ENCODE measurements around the gene ARL8A. TPM values are rescaled to one million over a fixed set of nuclear protein-coding genes. Genes with fewer than 3 reads are reported as not detected.
"Not testable (repeated sequence)": the region's sequence is repeated elsewhere in the genome, so short reads cannot be mapped to it uniquely, and the experiment has no call there.

The ARL8A gene
- polyA plus RNA-seq, 4 donors = 17.4 to 23.5 (median 22.6) TPM

DNA sequence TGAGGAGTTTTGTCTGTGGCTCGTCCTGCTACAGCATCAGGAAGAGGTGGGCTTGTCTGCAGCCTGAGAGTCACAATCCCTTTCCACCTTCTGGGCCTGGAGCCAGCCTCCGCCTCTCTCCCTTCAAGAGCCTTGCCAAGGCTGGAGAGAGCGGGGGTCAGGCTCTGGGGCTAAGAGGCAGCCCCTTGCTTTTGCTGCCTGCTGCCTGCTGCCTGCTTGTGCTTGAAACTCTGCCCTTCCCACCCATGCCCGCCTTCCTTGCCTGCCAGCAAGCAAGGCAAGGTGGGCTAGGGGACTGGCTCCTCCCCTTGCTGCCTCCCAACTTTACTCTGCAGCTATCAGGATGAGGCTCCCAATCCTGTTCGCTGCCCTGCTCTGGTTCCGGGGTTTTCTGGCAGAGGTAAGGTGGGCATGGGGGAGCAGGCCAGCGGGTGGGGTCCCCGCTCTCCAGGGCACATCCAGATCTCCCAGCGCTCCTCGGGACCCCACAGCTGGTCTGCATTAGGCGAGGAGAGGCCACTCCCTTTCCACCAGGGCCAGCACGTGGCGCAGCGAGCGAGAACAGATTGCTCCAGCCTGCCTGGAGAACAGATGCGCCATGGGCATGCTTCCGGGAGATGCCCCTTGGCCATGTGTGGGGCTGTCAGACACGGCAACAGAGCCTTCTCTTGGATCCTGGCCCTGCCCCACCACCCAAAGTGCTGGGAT lies 23.3 kb upstream of the ARL8A start:
- DNase-seq (no peak), FAIRE-seq (no peak)
- peaks cover 0 to 6% (median 2%) of the 10 kb centered on the region in 3 donors for H3K4me1 ChIP-seq (ENCODE audit: control insufficient read depth in 3 of 3, insufficient read depth in 2 of 3, low read depth in 1 of 3, low read length in 2 of 3)
- WGBS, 3 donors = 33 to 54% (median 41%) methylated on average over 18 of the region's 18 CpGs
- H3K27ac ChIP-seq (ENCODE audit: low read depth in 1 of 3, low read length in 2 of 3) = no peak overlapping the region
- H3K27me3 ChIP-seq (ENCODE audit: control insufficient read depth in 3 of 3, insufficient read depth in 3 of 3, low read length in 3 of 3) = no peaks in the 10 kb centered on the region
- H3K36me3 ChIP-seq (ENCODE audit: control insufficient read depth in 3 of 3, insufficient read depth in 2 of 3, low read depth in 1 of 3, low read length in 3 of 3) = no peaks in the 10 kb centered on the region
- H3K9me3 ChIP-seq (ENCODE audit: control insufficient read depth in 2 of 2, insufficient read depth in 1 of 2, low read depth in 1 of 2, low read length in 1 of 2) = no peaks in the 10 kb centered on the region
- no peak overlapping the region for H3K4me3 ChIP-seq (ENCODE audit: low read depth in 1 of 3, low read length in 3 of 3)

DNA sequence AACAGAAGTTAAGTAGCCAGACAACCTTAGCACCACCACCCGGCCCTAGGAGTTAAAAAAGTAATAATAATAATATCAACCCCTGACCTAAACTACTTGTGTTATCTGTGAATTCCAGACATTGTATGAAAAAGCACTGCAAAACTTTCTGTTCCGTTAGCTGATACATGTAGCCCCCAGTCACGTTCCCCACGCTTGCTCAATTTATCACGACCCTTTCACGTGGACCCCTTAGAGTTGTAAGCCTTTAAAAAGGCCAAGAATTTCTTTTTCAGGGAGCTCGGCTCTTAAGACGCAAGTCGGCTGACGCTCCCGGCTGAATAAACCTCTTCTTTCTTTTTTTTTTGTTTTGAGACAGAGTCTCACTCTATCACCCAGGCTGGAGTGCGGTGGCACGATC lies 22.5 kb upstream of the ARL8A start:
- not testable (repeated sequence) for H3K27me3 ChIP-seq (ENCODE audit: control insufficient read depth in 3 of 3, insufficient read depth in 3 of 3, low read length in 3 of 3); DNase-seq; H3K27ac ChIP-seq (ENCODE audit: low read depth in 1 of 3, low read length in 2 of 3); FAIRE-seq; H3K36me3 ChIP-seq (ENCODE audit: control insufficient read depth in 3 of 3, insufficient read depth in 2 of 3, low read depth in 1 of 3, low read length in 3 of 3); H3K4me3 ChIP-seq (ENCODE audit: low read depth in 1 of 3, low read length in 3 of 3); H3K9me3 ChIP-seq (ENCODE audit: control insufficient read depth in 2 of 2, insufficient read depth in 1 of 2, low read depth in 1 of 2, low read length in 1 of 2)
- H3K4me1 ChIP-seq (ENCODE audit: control insufficient read depth in 3 of 3, insufficient read depth in 2 of 3, low read depth in 1 of 3, low read length in 2 of 3) = peaks cover 0 to 12% (median 2%) of the 10 kb centered on the region in 3 donors
- WGBS, 3 donors = 77 to 90% (median 87%) methylated on average over 12 to 13 of the region's 13 CpGs

DNA sequence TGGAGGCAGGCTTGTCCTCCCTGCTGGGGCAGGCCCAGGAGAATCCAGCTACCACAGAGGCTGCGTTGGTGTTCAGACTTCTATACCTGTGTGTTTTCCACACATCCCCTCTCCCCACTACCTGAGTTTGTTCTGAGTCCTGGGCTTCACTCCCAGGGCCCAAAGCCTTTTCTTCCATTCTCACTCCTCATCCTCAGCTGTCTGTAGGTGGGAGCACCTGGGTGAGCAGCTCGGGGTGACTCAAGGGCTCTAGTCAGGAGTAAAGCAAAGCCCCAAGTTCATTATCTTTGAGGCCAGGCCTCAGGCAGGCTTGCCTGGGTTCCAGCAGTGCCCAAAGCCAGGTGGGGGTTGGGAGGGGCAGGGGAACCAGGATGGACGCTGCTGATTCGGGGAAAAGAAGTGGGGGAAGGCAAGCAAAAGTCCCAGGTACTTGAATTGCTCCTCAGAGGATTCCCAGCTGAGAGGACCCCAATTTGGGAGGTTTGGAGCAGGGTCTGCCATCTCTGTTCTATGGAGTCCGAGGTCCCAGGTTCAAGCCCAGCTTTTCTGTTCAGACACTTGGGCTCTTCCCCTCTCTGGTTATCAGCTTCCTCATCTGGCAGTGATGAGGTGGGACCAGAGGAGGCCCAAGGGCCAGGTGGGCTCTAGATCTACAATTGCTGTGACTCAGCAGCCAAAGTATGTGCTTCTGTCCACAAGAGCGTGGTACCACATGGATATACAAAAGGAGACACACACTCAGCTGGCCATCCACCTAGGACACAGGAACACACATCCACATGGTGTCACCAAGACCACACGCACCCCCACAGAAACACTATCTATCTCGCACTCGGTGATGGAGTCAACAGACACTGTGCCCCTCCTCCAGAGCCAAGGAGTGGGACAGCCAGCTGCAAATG lies 21.7 kb upstream of the ARL8A start:
- 87 to 93% (median 91%) methylated on average over 9 of the region's 9 CpGs for WGBS, 3 donors
- H3K27ac ChIP-seq (ENCODE audit: low read depth in 1 of 3, low read length in 2 of 3) = no peak overlapping the region
- FAIRE-seq = no peak
- peaks cover 0 to 12% (median 2%) of the 10 kb centered on the region in 3 donors for H3K4me1 ChIP-seq (ENCODE audit: control insufficient read depth in 3 of 3, insufficient read depth in 2 of 3, low read depth in 1 of 3, low read length in 2 of 3)
- H3K36me3 ChIP-seq (ENCODE audit: control insufficient read depth in 3 of 3, insufficient read depth in 2 of 3, low read depth in 1 of 3, low read length in 3 of 3) = no peaks in the 10 kb centered on the region
- no peaks in the 10 kb centered on the region for H3K9me3 ChIP-seq (ENCODE audit: control insufficient read depth in 2 of 2, insufficient read depth in 1 of 2, low read depth in 1 of 2, low read length in 1 of 2)
- no peaks in the 10 kb centered on the region for H3K27me3 ChIP-seq (ENCODE audit: control insufficient read depth in 3 of 3, insufficient read depth in 3 of 3, low read length in 3 of 3)
- H3K4me3 ChIP-seq (ENCODE audit: low read depth in 1 of 3, low read length in 3 of 3) = no peak overlapping the region
- no peak for DNase-seq

DNA sequence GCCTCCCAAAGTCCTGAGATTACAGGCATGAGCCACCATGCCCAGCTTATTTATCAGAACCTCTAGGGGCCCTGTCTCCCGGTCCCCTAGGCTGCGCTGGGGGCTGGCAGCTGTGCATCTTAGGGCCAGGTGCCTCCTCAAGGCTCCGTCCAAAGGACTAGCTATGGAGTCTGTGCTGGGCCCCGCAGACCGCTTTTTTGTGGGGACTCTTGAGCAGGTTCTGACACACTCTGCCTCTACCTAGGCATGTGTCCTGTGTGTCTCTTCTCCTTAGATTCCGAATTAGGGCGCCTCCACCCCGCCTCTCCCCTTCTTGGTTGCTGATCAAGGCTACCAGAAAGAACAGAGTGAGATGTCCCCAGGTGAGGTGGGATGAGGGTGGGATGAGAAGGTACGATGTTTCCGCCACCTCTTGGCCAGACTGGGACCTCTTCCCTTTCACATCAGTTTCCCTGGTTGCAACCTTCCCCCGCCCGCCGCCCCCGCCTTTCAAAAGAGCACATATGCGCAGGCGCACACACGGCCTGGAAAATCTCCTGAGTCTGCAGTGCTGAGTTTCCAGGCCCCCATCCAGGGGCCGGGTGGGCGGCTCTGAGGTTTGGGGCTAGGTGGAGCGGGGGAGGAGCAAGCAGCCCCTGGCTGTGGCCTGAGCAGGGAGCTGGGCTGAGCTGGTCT lies 20.9 kb upstream of the ARL8A start:
- Histone ChIP-seq H3K9me3 (ENCODE audit: control insufficient read depth in 2 of 2, insufficient read depth in 1 of 2, low read depth in 1 of 2, low read length in 1 of 2) (no peaks in the 10 kb centered on the region), H3K4me3 (ENCODE audit: low read depth in 1 of 3, low read length in 3 of 3) (no peak overlapping the region), H3K36me3 (ENCODE audit: control insufficient read depth in 3 of 3, insufficient read depth in 2 of 3, low read depth in 1 of 3, low read length in 3 of 3) (no peaks in the 10 kb centered on the region), H3K4me1 (ENCODE audit: control insufficient read depth in 3 of 3, insufficient read depth in 2 of 3, low read depth in 1 of 3, low read length in 2 of 3) (peaks cover 0 to 12% (median 2%) of the 10 kb centered on the region in 3 donors), H3K27ac (ENCODE audit: low read depth in 1 of 3, low read length in 2 of 3) (no peak overlapping the region), H3K27me3 (ENCODE audit: control insufficient read depth in 3 of 3, insufficient read depth in 3 of 3, low read length in 3 of 3) (no peaks in the 10 kb centered on the region)
- 77 to 88% (median 80%) methylated on average over 18 to 20 of the region's 20 CpGs for WGBS, 3 donors
- DNase-seq (no peak), FAIRE-seq (no peak)

DNA sequence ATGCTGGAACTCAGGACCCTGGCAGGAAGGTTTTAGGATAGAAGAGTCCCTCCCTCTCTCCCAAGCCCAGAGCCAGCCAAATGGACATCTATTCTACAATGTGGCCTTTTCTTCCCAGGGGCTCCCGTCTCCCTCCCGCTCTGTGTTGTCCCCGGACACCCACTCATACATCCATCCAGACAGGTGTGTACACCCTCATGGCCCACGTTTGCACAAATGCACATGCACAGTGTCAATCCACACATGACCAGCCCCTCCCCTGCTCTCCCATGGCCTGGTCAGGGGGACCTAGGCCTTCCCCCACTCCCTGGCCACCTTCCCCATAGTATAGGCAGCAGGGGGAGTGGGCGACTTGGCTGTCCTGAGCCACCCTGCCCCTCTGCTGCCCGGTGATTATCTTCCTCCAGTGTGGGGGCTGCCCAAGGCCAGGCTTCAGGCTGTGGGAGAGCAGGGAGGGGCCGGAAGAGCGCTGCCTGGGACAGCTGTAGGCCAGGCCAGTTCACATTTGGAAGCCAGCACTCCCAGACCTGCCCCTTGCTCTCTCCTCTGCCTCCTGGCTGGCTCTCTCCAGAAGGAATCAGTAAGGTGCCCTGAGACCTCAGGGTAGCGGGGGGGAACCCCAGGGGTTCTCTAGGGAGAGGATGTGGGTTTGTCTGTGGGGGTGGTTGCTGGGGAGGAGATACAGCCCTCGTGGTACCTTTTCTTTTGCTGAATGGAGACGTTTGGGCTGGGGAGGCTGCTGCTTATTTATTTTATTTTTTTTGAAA lies 19.9 kb upstream of the ARL8A start:
- DNase-seq = peak in 1 of 2 donors; percentile 53
- no peaks in the 10 kb centered on the region for H3K36me3 ChIP-seq (ENCODE audit: control insufficient read depth in 3 of 3, insufficient read depth in 2 of 3, low read depth in 1 of 3, low read length in 3 of 3)
- no peaks in the 10 kb centered on the region for H3K9me3 ChIP-seq (ENCODE audit: control insufficient read depth in 2 of 2, insufficient read depth in 1 of 2, low read depth in 1 of 2, low read length in 1 of 2)
- no peak for FAIRE-seq
- H3K27me3 ChIP-seq (ENCODE audit: control insufficient read depth in 3 of 3, insufficient read depth in 3 of 3, low read length in 3 of 3) = no peaks in the 10 kb centered on the region
- no peak overlapping the region for H3K4me3 ChIP-seq (ENCODE audit: low read depth in 1 of 3, low read length in 3 of 3)
- 67 to 74% (median 73%) methylated on average over 11 of the region's 11 CpGs for WGBS, 3 donors
- H3K4me1 ChIP-seq (ENCODE audit: control insufficient read depth in 3 of 3, insufficient read depth in 2 of 3, low read depth in 1 of 3, low read length in 2 of 3) = peaks cover 0 to 12% (median 2%) of the 10 kb centered on the region in 3 donors
- H3K27ac ChIP-seq (ENCODE audit: low read depth in 1 of 3, low read length in 2 of 3) = no peak overlapping the region

- Histone ChIP-seq H3K4me3 (ENCODE audit: low read depth in 1 of 3, low read length in 3 of 3) (no peak overlapping the region), H3K27me3 (ENCODE audit: control insufficient read depth in 3 of 3, insufficient read depth in 3 of 3, low read length in 3 of 3) (no peaks in the 10 kb centered on the region), H3K27ac (ENCODE audit: low read depth in 1 of 3, low read length in 2 of 3) (peak overlapping the region in 2 of 3 donors; percentile 11 to 46), H3K36me3 (ENCODE audit: control insufficient read depth in 3 of 3, insufficient read depth in 2 of 3, low read depth in 1 of 3, low read length in 3 of 3) (no peaks in the 10 kb centered on the region), H3K9me3 (ENCODE audit: control insufficient read depth in 2 of 2, insufficient read depth in 1 of 2, low read depth in 1 of 2, low read length in 1 of 2) (no peaks in the 10 kb centered on the region), H3K4me1 (ENCODE audit: control insufficient read depth in 3 of 3, insufficient read depth in 2 of 3, low read depth in 1 of 3, low read length in 2 of 3) (peaks cover 0 to 12% (median 2%) of the 10 kb centered on the region in 3 donors)
- WGBS, 3 donors = 72 to 77% (median 73%) methylated on average over 11 to 12 of the region's 12 CpGs
- FAIRE-seq = no peak
- DNase-seq = no peak
These were observed 19.0 kb upstream of the ARL8A start for GRCh38 chr1:202163281-202164270.

All from small intestine (tissue), 7 donors.